Activated gamma-delta T cell treated with anti-CD3 and anti-CD28 coated beads, Interleukin-2, amount 50 U/mL, for 16 hours (primary cell): ENCODE data around the gene ENTR1.

Source experiments
- DNase-seq: peaks from one replicate; pipeline ENCODE4 v3.0.0-alpha.2; 2020; ENCODE audit warnings: low read depth

The ENTR1 gene, protein sequence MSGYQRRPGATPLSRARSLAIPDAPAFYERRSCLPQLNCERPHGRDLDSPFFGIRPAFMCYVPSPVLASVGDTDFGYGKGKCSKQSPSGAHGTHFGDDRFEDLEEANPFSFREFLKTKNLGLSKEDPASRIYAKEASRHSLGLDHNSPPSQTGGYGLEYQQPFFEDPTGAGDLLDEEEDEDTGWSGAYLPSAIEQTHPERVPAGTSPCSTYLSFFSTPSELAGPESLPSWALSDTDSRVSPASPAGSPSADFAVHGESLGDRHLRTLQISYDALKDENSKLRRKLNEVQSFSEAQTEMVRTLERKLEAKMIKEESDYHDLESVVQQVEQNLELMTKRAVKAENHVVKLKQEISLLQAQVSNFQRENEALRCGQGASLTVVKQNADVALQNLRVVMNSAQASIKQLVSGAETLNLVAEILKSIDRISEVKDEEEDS

DNA sequence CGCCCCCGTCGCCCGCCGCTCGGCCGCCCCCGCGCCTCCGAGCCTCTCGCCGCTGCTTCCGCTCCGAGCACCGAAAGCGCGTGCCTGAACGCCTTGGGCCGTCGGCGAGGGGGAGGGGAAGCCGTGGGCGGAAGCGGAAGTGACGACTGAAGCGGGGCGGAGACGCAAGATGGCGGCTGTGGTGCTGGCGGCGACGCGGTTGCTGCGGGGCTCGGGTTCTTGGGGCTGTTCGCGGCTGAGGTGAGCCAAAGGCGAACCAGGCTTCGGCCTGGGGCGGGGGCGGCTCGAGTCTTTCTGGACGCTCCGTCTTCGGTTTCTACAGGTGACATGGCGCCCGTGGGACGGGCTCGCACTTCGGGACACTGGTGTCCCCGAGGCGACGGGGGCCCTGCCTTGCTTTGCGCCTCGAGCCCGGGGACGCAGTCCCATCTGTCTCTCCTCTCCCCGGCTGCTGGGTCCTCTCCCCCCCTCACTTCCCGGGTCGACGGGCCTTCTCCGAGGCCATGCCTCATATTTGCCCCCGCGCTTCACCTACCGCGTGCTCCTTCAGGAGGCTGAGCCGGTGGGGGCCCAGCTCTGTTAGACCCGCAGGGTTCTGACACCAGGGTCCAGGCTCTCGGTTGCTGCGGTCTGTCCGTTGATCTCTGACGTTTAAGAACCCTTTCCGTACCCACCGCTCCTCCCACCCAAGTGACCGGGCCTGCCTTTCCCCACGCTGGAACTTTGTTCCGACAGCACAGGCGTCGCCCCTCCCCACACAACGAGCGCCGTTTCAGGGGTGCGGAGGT is at the start of gene ENTR1, which contains the start of gene PMPCA:
ENTR1 (minus strand) TSS at position 115 of the 788 bp plus-strand sequence. CDS start 217 bp downstream, outside the sequence.
PMPCA (plus strand) TSS at position 159 of the 788 bp plus-strand sequence; CDS start at position 170, 11 bp downstream.
- peak; percentile 93 for DNase-seq

DNA sequence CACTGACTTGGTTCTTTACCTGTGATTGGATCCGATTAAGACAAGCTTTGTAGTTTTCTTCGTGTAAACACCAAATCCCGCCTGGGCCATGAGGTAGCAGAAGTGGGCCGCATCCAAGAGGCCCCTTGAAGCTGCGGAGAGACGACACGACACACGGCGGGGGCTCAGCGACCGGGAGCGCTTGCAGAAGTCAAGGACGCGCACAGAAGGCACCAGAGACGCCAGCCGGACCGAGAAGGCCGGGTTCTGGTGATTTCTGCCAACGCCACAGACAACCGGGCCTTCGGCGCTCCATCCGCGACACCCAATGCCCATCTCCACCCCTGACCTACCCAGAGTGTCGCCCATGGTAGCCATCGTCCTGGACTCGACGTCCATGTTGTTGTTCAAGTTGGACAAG is 49.0 kb upstream of the ENTR1 start:
- no peak for DNase-seq

DNA sequence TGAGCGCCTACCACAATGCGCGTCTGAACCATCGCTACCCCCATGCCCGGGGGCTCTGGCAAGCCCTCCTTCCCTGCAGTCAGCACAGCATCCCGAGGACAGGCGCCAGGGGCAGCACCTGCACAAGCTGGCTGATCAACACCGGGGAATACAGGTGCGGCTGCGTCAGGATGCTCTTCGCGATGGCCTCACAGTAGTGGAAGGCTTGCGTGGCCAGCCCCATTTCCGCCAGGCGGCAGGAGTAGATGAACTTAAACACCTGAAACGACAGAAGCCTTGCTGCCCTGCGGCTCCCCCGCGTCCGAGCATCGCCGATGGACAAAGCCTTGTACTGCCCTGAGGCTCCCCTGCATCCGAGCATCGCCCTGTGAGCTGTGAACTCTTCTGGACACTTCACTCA is 46.9 kb upstream of the ENTR1 start:
- DNase-seq = no peak

DNA sequence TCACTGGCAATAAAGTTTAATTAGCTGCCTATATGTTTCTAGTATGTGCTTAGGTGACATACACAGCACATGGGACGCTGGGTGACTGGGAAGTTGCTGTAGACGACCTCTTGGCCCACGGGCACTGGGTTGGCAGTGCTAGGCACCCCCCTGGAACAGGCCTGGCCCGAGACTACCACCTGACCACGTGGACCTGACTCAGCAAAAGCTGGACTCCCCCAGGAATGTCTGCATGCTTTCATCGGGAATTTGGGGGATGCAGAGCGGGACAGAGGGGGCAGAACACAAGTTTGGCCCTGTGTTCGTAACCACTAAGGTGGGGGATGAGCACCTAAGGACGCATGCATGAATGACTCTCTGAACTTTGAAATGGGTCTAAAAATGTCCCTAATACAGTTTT is 45.8 kb upstream of the ENTR1 start:
- no peak for DNase-seq

DNA sequence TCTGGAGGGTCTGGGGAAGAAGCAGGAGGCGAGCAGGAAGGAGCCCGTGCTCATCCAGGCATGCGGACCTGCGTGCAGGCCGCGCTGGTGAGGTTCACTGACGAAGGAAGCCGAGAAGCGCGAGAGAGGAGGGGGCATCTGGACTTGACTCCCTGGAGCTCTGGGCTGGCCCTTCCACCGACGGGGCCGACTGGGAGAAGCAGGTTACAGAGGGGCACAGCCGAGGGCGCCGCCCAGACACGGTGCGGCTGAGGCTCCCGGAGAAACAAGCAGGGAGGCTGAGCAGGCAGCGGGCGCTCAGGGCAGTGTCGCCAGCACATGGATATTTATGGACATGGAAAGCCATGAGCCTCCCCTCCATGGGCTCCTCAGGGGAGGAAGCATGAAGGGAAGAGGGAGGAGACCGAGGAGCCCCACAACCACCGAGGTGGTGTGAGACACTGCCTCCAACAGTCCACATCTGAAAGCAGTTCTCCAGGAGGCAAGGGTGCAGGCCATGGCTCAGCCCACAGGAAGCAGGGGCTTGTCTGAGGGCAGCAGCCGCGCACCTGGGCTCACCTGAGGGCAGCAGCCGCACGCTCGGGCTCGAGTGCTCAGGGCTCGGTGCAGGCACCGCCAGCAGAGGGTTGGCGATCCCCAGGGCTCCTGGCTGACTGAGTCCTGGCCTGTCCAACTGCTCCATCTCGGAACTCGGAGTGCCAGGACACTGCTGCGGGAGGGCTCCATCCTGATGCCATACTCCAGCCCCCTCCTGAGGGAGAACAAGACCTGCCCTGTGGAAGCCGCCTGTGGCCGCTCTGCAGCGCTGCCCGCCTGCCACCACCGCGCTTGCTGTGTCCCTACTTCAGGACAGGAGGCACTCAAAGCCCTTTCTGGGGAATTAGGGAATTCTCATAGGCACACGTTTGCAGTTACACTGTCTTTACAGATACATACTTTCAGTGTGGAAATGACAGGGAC is 44.9 kb upstream of the ENTR1 start:
- DNase-seq = no peak

DNA sequence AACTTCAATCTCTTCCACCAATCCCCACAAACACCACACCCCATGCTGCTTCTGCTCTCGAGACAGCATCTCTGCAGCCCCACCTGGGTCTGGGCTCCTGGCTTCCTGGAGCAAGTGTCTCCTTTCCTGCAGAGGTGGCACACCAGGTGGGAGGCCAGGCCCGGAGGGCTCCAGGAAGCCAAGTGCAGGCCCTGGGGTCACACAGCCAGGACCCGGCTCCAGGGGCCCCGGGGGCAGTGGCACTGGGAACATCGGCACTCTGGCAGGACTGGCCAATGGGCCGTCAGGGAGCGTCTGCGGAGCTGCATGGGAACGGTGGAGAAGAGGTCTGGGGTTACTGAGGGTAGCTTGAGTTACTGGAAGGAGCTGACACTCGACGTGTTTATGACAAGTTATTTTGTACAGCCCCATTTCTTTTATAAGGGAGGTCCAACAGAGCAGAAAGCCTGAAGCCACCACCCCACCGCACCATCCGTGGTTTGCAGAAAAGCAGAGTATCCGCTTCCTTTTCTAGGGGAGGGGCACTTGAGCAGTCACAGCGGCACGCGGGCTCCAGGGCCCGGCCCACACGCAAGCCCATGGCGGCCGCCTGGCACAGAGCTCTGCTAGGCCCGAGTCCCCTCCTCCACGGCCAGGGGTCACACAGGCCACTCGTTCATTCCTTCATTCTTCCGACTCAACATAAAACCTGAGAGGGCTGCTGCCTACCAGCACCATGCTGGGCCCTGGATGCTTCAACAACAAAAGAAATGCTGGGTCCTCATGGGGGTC is 43.8 kb upstream of the ENTR1 start:
- DNase-seq = no peak

DNA sequence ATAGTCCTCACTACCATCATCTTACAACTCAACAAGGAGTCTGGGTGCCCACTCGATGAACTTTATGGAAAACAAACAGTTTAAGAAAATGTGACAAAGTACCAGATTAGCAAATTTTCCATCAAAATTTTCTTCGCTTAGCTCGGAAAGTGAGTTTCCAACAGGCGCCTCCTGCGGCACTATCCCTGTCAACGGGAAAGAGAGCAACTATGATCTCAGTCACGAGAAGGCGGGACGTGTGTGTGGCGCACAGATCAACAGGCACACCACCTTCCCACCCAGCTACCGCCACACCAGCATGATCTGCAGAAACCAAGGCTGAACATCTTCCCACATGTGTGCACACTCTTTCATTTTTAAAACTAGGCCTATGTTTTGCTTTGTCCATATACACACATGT is 42.9 kb upstream of the ENTR1 start:
- DNase-seq = no peak

DNA sequence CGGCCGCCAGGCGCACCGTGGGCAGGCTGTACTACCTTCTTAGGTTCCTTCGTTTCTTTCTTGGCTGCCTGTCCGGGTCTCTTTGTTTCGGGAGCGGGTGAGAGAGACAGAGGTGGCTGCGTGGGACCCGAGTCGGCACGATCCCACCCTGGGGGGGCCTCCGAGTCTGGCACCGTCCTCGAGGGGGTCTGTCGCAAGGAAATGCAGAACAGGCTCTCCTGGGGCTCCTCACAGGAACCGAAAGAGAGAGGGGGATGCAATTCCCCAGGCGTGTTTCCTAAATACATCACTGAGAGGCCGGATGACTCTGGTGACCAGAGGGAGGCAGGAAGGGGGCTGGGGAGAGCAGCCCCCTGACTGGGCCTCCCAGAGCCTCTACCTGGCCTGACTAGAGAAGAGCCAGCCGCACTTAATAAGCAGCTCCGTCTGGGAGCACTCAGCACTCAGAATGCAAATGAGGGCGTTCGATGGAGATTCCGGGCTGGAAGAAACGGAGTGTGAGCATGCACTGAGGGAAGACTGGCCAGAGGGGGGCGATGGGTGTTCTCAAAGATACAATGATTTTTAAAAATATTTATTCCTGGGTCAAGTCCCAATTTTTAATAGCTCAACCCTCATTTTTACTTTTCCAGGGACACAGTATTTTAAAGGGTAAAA is 40.9 kb upstream of the ENTR1 start:
- no peak for DNase-seq

DNA sequence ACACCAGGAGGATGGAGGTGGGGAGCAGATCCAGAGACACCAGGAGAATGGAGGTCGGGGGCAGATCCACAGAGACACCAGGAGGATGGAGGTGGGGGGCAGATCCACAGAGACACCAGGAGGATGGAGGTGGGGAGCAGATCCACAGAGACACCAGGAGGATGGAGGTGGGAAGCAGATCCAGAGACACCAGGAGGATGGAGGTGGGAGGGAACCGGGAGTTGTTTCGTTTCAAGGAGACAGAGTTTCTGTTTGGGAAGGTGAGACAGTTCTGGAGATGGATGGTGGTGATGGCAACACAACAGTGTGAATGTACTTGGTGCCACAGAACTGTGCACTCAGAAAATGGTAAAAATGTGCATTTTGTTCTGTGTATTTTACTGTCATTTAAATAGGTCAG is 38.2 kb upstream of the ENTR1 start:
- no peak for DNase-seq

DNA sequence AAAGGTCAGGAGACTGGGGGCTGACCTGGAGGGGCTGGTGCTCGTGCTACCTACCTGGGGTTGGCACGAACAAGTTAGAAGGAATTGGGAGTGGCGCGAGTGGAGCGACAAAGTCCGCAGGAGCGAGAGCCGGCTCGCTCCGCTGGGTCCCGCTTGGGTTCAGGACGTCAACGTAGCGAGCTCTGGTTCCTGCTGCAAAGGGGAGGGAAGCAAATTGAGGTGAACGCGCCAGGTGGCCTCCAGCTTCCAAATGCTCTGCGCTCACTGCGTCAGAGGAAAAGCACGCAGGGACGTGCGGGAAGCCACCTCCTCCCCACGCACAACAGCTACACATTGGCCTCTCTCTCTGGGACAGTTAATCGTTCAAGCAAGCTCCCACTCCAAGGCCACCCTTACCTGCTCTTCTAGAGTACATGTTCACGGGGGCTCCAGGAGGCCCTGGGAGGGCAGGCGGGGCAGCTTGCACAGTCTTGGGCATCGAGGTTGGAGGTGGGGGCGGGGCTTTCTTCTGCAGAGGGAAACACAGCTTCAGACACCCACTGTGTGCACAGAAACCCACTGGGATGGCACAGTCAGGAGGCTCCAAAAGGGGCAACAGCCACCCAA is 36.9 kb upstream of the ENTR1 start:
- DNase-seq = no peak

DNA sequence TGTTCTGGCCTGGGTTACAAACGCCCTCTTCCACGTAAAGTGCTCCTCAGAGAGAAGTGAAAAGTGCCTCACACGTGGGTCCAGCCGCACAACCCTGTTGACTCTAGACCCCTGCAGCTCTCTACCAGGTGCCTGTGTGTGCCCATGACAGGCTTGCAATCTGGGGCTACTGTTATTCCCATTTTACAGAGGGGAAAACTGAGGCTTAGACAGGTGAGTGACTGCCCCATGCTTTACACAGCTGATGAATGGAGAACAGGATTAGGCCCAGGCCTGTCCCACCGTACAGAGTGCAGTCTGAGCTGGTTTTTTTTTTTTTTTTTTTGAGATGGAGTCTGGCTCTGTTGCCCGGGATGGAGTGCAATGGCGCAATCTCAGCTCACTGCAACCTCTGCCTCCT is 35.4 kb upstream of the ENTR1 start:
- DNase-seq = no peak

DNA sequence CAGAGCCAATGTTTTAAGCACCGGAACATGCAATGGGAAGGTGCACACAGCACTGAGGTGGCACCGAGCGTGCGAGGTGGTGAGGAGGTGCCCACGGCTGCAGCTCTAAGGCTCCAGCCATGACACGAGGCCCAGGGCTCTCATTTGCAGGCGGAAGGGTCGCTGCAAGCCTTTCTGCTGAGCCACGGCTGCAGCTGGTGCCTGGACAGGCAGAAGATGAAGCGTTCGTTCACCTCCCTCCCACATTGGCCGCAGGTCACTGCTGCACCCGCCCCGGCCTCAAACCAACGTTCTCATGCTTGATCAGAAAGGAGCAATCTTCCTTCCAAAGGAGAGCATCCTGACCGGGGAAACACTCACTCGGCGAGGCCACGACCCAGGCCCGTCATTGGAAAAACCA is 33.7 kb upstream of the ENTR1 start:
- no peak for DNase-seq

DNA sequence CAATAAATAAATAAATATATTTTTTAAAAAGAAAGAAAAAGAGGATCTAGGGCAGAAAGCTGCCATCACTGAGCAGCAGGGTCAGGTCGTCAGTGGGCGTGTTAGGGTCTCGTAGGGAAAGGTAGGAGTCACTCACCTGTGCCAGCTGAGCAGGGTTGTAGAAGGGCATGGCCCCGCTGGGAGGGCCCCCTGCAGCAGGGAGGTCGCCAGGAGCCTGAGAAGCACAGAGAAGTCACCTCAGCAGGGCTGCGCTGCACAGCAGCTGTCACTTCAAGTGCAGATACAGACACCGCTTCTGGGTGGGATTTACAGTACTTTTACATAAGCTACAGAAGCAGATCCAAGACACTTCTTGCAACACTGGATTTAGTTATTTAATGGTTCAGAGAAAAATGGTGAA is 33.3 kb upstream of the ENTR1 start:
- no peak for DNase-seq

DNA sequence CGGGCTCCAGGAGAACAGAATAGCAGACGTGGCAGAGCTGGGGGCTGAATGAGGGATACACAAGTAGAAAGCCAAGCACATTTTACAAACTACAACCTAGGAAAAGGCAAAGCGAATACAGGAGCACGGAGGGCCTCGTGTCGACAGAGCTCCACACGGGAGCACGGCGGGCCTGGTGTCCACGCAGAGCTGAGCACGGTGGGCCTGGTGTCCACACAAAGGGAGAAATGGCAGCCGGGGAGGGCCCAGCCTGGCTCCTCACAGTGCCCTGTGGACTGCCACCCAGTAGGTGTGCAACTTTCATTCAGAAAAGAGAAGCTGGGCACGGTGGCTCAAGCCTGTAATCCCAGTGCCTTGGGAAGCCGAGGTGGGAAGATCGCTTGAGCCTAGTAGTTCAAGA is 32.7 kb upstream of the ENTR1 start:
- DNase-seq = no peak

DNA sequence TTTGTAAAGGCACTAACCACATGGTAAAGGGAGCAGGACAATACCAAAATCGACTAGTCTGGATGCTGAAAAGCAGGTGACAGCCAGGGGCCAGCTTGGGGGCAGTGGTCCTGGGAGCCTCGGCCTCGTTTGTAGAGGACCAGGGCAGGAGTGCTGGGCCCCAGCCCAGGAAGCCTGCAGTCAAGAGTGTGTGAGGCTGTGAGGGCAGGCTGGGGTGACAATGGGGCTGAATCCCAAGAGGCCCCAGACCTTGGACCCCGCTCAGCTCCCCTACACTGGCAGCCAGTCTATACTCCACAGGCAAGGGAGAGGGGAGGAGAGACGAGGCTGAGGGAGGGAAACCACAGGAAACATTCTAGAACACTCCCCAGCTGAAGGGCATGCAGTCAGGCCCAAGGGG is 31.9 kb upstream of the ENTR1 start:
- DNase-seq = no peak

DNA sequence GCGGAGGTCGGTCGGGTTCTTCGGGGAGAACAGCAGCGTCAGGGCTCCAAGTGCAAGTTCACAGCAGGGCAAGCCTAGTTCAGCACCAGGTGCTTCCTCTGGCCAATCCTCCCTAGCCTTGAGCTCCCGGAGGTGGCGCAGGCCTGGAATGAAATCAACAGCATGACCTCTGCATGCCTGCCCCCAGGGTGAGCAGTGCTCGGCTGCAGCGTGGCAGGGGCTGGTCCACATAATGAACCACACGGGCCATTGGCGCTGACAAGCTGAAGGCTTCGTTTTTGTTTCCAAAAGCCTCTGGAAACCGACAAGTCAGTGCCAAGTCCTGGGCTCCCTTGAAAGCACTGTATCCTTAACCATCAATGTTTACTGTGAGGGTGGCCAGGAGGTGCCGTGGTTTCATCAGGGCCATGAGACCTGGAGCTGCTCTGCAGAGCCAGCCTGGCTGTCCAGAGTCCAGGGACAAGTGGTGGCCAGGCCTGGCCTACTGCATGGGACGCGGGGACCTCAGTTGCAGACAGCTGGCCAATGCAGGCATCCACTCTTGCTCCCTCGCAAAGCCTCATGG is 31.3 kb upstream of the ENTR1 start:
- DNase-seq = no peak

DNA sequence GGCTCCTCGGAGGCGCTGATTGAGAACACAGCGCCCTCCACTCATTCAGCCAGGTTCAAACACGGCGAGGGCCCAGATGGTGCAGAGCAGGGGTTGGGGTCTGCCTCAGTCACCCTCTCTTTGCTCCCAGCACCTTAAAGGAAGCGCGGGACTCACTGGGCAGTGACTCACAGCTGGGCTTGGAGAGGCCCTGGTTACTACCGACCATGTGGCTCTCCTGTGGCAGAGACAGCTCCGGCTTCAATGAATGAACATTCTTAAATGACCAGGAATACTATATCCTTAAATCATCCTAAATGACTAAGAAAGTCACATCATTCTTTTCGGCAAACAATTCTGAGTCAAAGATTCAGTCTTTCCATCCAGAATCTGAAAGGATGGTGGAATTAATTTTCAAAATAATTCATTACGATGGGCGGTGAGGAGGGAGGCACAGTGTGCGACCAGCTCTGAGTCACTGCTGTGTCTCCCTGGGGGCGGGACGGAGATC is 30.8 kb upstream of the ENTR1 start:
- DNase-seq = no peak

DNA sequence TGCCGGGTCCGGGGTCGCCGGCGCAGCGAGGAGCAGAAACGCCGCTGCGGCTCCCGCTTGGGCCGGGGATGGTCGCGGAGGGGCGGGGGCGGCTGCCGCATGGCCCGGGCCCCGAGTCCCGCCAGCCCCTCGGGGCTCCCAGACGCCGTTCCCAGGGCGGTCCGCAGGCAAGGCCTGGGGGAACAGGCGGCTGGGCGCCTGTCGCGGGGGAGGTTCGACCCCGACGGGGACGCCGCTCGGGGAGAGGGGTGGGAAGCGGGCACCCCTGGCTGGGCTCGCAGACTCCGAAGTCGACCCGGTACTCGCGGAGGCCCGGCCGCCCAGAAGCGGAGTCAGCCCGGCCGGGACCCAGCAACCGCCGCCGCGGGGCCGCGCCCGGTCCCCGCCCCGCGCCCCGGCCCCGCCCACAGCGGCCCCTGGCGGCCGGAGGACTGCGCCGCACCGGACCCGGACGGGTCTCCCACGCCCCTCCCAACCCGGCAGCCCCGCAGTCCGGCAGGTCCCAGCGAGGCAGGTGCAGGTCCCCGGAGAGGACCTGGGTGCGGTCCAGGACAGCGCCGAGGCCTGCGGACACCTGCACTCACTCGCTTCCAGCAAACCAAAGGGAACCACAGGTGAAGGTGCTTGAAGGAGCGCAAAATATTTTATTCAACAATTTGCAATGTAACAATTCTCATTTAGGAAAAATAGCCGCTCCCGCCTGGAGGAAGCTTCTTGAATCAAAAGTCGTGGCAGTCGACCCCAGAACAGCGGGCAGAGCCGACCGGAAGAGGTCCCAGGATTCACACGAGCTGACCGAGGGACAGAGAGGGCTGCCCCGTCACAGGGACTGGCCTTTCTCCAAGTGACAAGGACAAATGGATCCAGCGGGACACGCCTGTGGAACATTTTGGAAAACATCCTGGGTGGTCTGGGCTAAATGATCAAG is 29.3 kb upstream of the ENTR1 start, which contains the start of gene INPP5E:
INPP5E (minus strand) TSS at position 365 of the 928 bp plus-strand sequence. CDS start 426 bp downstream, outside the sequence.
- peak; percentile 78 for DNase-seq
